Measurements from ENCODE around the gene PPP6R3. TPM values are rescaled to one million over a fixed set of nuclear protein-coding genes. Genes with fewer than 3 reads are reported as not detected.

PPP6R3 gene
- polyA plus RNA-seq, 1 of the 3 experiments (the other 2 are of a cell fraction): 28.1 TPM

DNA sequence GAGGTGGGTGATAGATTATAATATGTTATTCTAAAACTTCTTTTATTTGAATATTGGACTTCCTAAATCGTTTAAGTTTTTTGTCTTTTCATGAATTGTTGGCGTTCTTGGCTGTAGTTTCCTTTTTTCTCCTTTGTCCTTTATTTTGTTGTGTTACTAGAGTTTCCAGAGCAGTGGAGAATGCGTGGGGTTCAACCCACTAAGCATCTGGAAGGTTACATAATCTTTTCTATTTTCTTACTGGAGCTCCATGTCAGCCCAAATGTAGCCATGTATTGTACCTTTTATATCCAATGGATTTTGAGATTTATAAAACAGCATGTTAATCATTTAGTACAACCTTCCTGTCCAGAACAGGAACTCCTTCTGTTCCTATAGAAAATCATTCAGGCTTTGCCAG, 63.2 kb downstream of the PPP6R3 start (continued):
- TF ChIP-seq, protein P1, sequence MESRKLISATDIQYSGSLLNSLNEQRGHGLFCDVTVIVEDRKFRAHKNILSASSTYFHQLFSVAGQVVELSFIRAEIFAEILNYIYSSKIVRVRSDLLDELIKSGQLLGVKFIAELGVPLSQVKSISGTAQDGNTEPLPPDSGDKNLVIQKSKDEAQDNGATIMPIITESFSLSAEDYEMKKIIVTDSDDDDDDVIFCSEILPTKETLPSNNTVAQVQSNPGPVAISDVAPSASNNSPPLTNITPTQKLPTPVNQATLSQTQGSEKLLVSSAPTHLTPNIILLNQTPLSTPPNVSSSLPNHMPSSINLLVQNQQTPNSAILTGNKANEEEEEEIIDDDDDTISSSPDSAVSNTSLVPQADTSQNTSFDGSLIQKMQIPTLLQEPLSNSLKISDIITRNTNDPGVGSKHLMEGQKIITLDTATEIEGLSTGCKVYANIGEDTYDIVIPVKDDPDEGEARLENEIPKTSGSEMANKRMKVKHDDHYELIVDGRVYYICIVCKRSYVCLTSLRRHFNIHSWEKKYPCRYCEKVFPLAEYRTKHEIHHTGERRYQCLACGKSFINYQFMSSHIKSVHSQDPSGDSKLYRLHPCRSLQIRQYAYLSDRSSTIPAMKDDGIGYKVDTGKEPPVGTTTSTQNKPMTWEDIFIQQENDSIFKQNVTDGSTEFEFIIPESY (IDR thresholded peaks at IDR 0.05; ENCODE audit: borderline replicate concordance, low read depth): no peak
- no peak for TF ChIP-seq EZH2phosphoT487 (IDR thresholded peaks at IDR 0.05; ENCODE audit: borderline replicate concordance, low read depth)
- no peak for TF ChIP-seq IRF3 (IDR thresholded peaks at IDR 0.05; ENCODE audit: low read depth, low read length)
- TF ChIP-seq, protein P2, sequence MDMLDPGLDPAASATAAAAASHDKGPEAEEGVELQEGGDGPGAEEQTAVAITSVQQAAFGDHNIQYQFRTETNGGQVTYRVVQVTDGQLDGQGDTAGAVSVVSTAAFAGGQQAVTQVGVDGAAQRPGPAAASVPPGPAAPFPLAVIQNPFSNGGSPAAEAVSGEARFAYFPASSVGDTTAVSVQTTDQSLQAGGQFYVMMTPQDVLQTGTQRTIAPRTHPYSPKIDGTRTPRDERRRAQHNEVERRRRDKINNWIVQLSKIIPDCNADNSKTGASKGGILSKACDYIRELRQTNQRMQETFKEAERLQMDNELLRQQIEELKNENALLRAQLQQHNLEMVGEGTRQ (IDR thresholded peaks at IDR 0.05; ENCODE audit: borderline replicate concordance, low read depth, low read length): no peak
- TF ChIP-seq GABPA (IDR thresholded peaks at IDR 0.05; ENCODE audit: low read depth): no peak
- no peak for TF ChIP-seq GATA2 (CRISPR knock-in tag; IDR thresholded peaks at IDR 0.05)
- no peak for TF ChIP-seq FOSL2 (IDR thresholded peaks at IDR 0.05; ENCODE audit: borderline replicate concordance, low read depth)
- TF ChIP-seq MXI1 (IDR thresholded peaks at IDR 0.05; ENCODE audit: low read depth, low read length): no peak
- no peak for TF ChIP-seq NFIC (IDR thresholded peaks at IDR 0.05; ENCODE audit: borderline replicate concordance)

- no peaks in the 10 kb centered on the region for H3K9me2 ChIP-seq
- ChIA-PET CTCF (interaction anchor here (1.0 to 2.2 kb wide), 3 partner anchors 11 to 366 kb away, joined by 3 to 13 read pairs (median 6); no protein-coding TSS in a partner anchor), POLR2A (interaction anchor here (1.6 kb wide), 1 partner anchor 11 kb away, joined by 6 read pairs; no protein-coding TSS in a partner anchor)
- H3K9me3 ChIP-seq: no peaks in the 10 kb centered on the region
- peaks cover 64% of the 10 kb centered on the region for H4K20me1 ChIP-seq (ENCODE audit: insufficient read depth)
- H3K27me3 ChIP-seq (ENCODE audit: insufficient read depth): no peaks in the 10 kb centered on the region
- WGBS (ENCODE audit: low lambda C conversion rate): 81% methylated on average over 2 of the region's 2 CpGs
- H3K9ac ChIP-seq: no peak overlapping the region
- peaks cover 98% of the 10 kb centered on the region for H3K79me2 ChIP-seq (ENCODE audit: insufficient read depth)
- TF ChIP-seq SIN3A (IDR thresholded peaks at IDR 0.05; ENCODE audit: borderline replicate concordance, low read depth, low read length): no peak
- TF ChIP-seq MXI1 (IDR thresholded peaks at IDR 0.05; ENCODE audit: low read depth, low read length): peak; percentile 61; the same call in 1 of the 2 replicates
- peaks cover 14 to 33% of the 10 kb centered on the region in 2 experiments; a peak in 3 of 4 replicates for H3K4me1 ChIP-seq (ENCODE audit: control insufficient read depth in 1 of 2, insufficient read depth in 2 of 2, low read depth in 1 of 2, low read length in 1 of 2)
- no peak overlapping the region for H3K4me2 ChIP-seq
- H2AFZ ChIP-seq (ENCODE audit: low read depth): no peak overlapping the region
- no peak overlapping the region for H3K4me3 ChIP-seq (ENCODE audit: low read depth in 2 of 2, low read length in 1 of 2)
- H3F3A ChIP-seq (replicated peaks; ENCODE audit: insufficient read depth): peaks cover 22% of the 10 kb centered on the region
- H3K27ac ChIP-seq (ENCODE audit: low read depth in 2 of 2, low read length in 1 of 2): peak overlapping the region in 1 of 2 experiments; percentile 89; a peak in 2 of 4 replicates
- peaks cover 68 to 78% of the 10 kb centered on the region in 2 experiments for H3K36me3 ChIP-seq (replicated peaks in 1 of 2; ENCODE audit: control insufficient read depth in 1 of 2, insufficient read depth in 2 of 2, low read length in 1 of 2)
- DNase-seq: peak; percentile 21
These were observed 63.7 kb downstream of the PPP6R3 start for GRCh38 chr11:68524213-68524612.

All from SK-N-SH (cell line).